Measurements from ENCODE around the gene DDI2.

- no peak for TF ChIP-seq CTCF (IDR thresholded peaks at IDR 0.05)
- no peak for TF ChIP-seq EZH2 (IDR thresholded peaks at IDR 0.05)
Observed at GRCh38 chr1:15625056-15625917, 8.0 kb downstream of the DDI2 start.
